GM12865 (cell line): ENCODE data around the gene CENPS.

ENCODE experiments used
- DNase-seq: peaks from one replicate; pipeline ENCODE4 v3.0.0; 2010; ENCODE audit warnings: low read depth
- H3K4me3 ChIP-seq: 2 replicates; pipeline ENCODE4 v1.5.1; 2011; ENCODE audit warnings: mild to moderate bottlenecking, low read depth, low read length, control low read depth
- CTCF ChIP-seq: IDR thresholded peaks from 2 replicates; pipeline ENCODE4 v1.5.1; 2011; ENCODE audit warnings: low read length, control low read depth, low read depth, inconsistent platforms; ENCODE audit not compliant: insufficient read depth; ENCODE audit errors: missing control alignments

Gene CENPS

GRCh38 chr1:10430216-10431069 is at the start of gene CENPS:
CENPS (plus strand) TSS chr1:10430433; CDS start chr1:10430518, 85 bp downstream.
- DNase-seq: peak; percentile 93
- TF ChIP-seq CTCF: peak; percentile 95
- peak within 1 kb of the TSS; percentile 93 for H3K4me3 ChIP-seq

- no peak overlapping the region for H3K4me3 ChIP-seq
- TF ChIP-seq CTCF: no peak
- no peak for DNase-seq
Measured at GRCh38 chr1:10380594-10381275, 49.5 kb upstream of the CENPS start.

GRCh38 chr1:10383630-10384029 is 46.6 kb upstream of the CENPS start:
- no peak for DNase-seq
- TF ChIP-seq CTCF: no peak

GRCh38 chr1:10384219-10384618 is 46.0 kb upstream of the CENPS start:
- TF ChIP-seq CTCF: no peak
- no peak overlapping the region for H3K4me3 ChIP-seq
- DNase-seq: peak; percentile 5

More at GRCh38 chr1:10383630-10384029, 46.6 kb upstream of the CENPS start:
- H3K4me3 ChIP-seq: no peak overlapping the region

GRCh38 chr1:10386761-10387676 is 43.2 kb upstream of the CENPS start:
- TF ChIP-seq CTCF: no peak
- H3K4me3 ChIP-seq: no peak overlapping the region
- DNase-seq: no peak

- TF ChIP-seq CTCF: no peak
- DNase-seq: peak; percentile 26
- H3K4me3 ChIP-seq: no peak overlapping the region
Measured at GRCh38 chr1:10387677-10388386, 42.4 kb upstream of the CENPS start.
